ENCODE data around the gene CMSS1. TPM values are rescaled to one million over a fixed set of nuclear protein-coding genes. Genes with fewer than 3 reads are reported as not detected.

CMSS1 gene
- total RNA-seq, 2 donors from 2014 or later = 18.9 to 20.4 TPM

DNA sequence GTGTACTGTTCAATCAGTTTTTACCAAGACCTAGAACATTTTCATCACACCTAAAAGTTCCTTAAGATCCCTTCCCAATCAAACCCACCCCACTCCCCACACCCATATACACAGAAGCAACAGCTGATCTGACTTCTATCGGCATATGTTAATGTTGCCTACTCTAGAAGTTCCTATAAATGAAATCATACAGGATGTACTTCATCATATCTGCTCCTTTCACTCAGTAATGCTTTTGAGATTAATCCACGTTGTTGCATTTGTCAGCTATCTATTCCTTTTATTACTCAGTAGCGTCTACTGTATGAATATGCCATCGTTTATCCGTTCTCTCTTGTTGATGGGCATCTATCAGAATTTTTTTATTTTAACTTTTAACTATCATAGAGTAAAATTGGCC lies 310.9 kb downstream of the CMSS1 start:
- ATAC-seq = no peak
- H3K9me3 ChIP-seq (ENCODE audit: control insufficient read depth, low read length, poor library complexity, severe bottlenecking) = no peaks in the 10 kb centered on the region
- no peaks in the 10 kb centered on the region for H3K27me3 Mint-ChIP-seq
- no peak for DNase-seq
- peaks cover 4% of the 10 kb centered on the region for H3K36me3 Mint-ChIP-seq (ENCODE audit: low read depth)
- peaks cover 6% of the 10 kb centered on the region for H3K4me1 Mint-ChIP-seq
- H3K4me3 Mint-ChIP-seq = no peak overlapping the region
- no peak overlapping the region for H3K27ac Mint-ChIP-seq

DNA sequence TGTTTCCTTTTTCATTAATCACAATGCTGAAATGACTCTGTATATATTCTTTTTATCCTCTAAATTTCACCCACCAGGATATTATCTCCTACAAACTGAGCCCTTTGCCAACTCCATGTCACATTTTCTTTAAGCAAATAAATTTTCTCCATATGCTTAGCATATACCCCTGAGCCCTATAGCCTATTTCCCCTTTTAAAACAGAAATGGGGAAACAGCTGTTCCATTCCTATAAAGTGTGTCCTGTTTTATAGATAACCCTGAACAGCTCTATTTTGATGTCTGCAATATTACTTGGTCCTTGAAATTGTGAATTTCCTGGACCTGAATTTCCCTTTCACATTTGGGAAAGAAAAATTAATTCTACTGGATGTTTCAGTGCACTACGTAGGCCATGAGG lies 312.3 kb downstream of the CMSS1 start:
- H3K9me3 ChIP-seq (ENCODE audit: control insufficient read depth, low read length, poor library complexity, severe bottlenecking) = no peaks in the 10 kb centered on the region
- DNase-seq (no peak), ATAC-seq (no peak)
- Mint-ChIP-seq H3K4me1 (peaks cover 4% of the 10 kb centered on the region), H3K4me3 (no peak overlapping the region), H3K36me3 (ENCODE audit: low read depth) (peaks cover 2% of the 10 kb centered on the region), H3K27me3 (no peaks in the 10 kb centered on the region), H3K27ac (no peak overlapping the region)

DNA sequence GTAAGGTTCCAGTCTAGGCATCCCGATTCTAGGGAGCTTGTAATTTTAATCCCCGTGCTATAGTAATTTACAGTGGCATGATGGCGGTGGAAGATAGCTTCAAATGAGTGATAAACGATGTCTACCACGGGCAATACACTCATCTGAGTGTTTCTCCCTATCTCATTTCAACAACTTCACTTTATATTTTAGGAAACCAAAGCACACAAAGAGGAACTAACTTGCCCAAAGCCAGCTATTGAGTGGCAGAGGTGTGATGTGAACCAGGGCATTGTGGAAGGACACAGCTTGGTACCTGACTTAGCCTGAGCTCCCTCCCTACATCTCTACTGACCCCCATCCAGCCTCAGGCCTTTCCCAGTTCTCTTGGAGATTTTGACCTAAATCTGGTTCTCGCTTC lies 313.6 kb downstream of the CMSS1 start:
- Mint-ChIP-seq H3K27ac (no peak overlapping the region), H3K27me3 (no peaks in the 10 kb centered on the region), H3K4me1 (no peaks in the 10 kb centered on the region), H3K36me3 (ENCODE audit: low read depth) (no peaks in the 10 kb centered on the region), H3K4me3 (no peak overlapping the region)
- ATAC-seq = no peak
- H3K9me3 ChIP-seq (ENCODE audit: control insufficient read depth, low read length, poor library complexity, severe bottlenecking) = no peaks in the 10 kb centered on the region
- DNase-seq = no peak

DNA sequence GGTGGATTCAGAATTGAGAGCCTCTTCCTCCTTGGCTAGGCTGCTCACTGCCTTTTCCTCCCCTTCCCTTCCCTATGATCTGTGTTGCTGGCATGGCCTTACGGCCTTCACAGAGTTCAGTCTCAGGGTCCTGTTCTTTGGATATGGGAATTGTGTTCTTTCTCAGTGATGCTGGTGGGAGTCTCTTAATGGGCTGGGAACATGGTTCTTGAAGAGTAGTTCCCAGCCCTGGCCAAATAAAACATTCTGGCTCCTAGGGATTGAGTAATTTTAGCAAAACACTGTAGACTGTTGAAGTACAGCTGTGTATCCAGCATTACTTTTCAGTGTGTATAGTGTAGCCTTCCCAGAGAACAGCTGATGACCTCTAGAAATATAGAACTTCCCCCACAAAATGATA lies 319.3 kb downstream of the CMSS1 start:
- Mint-ChIP-seq H3K4me3 (no peak overlapping the region), H3K36me3 (ENCODE audit: low read depth) (no peaks in the 10 kb centered on the region), H3K27ac (no peak overlapping the region), H3K27me3 (no peaks in the 10 kb centered on the region), H3K4me1 (no peaks in the 10 kb centered on the region)
- DNase-seq (no peak), ATAC-seq (no peak)
- H3K9me3 ChIP-seq (ENCODE audit: control insufficient read depth, low read length, poor library complexity, severe bottlenecking) = no peaks in the 10 kb centered on the region

DNA sequence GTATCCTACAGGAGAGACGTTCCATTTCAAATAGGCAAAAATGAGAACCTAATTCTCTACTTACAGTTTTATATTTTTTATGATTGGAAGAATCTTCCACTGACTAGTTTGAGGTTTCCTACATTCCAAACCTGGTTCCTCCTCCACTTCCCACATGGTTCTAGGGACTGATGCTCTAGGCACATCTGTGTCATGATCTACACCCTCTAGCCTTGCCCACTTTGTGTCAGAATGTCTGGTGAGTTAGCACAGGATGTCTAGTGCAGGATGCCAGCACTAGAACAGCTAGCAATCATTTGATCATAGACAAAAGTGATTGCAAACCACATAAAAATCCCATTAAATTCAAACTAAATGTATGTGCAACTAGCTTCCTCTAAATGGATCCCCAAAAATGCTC lies 323.3 kb downstream of the CMSS1 start:
- H3K27ac Mint-ChIP-seq = no peak overlapping the region
- H3K27me3 Mint-ChIP-seq = no peaks in the 10 kb centered on the region
- H3K36me3 Mint-ChIP-seq (ENCODE audit: low read depth) = no peaks in the 10 kb centered on the region
- peaks cover 2% of the 10 kb centered on the region for H3K9me3 ChIP-seq (ENCODE audit: control insufficient read depth, low read length, poor library complexity, severe bottlenecking)
- H3K4me3 Mint-ChIP-seq = no peak overlapping the region
- ATAC-seq (no peak), DNase-seq (no peak)
- no peaks in the 10 kb centered on the region for H3K4me1 Mint-ChIP-seq

DNA sequence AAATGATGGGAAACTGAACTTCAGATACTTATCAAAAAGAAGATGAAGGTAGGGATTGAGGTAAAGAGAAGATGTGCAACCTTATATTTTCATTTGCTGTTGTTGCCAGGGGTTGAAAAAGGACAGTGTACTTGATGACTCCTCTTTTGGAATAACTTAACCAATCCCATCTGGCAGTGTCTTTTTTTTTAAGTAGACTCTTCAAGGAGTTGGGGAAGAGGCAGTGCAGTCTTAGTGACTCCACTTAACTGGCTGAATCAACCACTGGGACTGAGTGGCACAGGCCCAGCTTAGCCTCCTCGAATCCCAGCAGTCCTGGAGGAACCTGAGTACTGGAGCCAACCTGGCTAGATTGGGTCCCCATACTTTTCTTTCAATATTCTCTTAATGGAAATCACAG lies 323.9 kb downstream of the CMSS1 start:
- H3K27me3 Mint-ChIP-seq = no peaks in the 10 kb centered on the region
- DNase-seq (no peak), ATAC-seq (no peak)
- H3K4me3 Mint-ChIP-seq = no peak overlapping the region
- no peaks in the 10 kb centered on the region for H3K4me1 Mint-ChIP-seq
- H3K27ac Mint-ChIP-seq = no peak overlapping the region
- H3K36me3 Mint-ChIP-seq (ENCODE audit: low read depth) = no peaks in the 10 kb centered on the region
- peaks cover 2% of the 10 kb centered on the region for H3K9me3 ChIP-seq (ENCODE audit: control insufficient read depth, low read length, poor library complexity, severe bottlenecking)

DNA sequence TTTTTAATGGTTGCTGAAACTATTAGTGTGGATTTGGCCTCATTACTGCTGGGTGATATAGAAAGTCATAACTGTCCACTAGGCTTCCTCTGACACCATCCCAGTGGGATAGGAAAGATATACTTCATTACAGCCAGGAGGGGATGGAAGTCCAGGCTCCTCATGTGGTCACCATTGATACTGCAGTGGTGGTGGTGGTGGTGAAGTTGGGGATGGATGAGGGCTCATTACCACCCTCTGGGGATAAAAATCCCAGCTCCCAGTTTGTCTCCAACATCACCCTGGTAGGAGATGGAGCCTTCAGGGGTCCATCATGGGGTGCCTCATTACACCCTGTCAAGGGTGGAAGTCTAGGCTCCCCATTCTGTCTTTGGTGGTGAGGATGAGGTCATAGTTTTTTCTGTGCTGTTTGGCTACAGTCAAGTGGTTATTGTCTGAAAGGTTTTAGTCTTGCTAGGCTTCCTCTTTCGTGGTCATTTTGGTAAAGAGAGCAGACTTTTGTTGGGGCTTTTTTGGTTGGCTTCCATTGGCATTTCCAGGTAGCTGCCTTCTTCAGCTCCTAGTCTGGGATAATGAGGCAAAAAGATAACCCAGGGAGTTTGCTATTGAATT lies 326.7 kb downstream of the CMSS1 start:
- DNase-seq (no peak), ATAC-seq (no peak)
- peaks cover 4% of the 10 kb centered on the region for H3K4me1 Mint-ChIP-seq
- no peak overlapping the region for H3K27ac Mint-ChIP-seq
- no peak overlapping the region for H3K4me3 Mint-ChIP-seq
- peaks cover 4% of the 10 kb centered on the region for H3K36me3 Mint-ChIP-seq (ENCODE audit: low read depth)
- peaks cover 2% of the 10 kb centered on the region for H3K9me3 ChIP-seq (ENCODE audit: control insufficient read depth, low read length, poor library complexity, severe bottlenecking)
- no peaks in the 10 kb centered on the region for H3K27me3 Mint-ChIP-seq

DNA sequence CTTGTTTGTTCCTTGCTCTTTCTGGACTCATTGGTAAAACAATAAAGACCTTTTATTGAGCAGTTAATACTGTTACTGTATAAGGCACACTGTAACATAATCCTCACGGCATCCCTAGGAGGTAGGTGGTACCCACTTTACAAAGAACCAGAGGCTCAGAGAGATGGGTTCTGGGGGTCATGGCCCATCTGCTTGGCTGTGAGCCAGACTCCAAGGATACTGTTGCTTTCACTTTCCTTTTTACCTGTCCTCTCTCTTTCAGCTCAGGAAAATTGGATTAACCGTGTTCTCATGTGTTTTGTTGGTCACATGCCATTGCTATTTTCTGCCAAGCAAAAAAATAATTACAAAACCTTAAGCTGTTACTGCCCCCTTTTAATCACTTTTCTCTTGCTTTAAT lies 331.5 kb downstream of the CMSS1 start:
- no peaks in the 10 kb centered on the region for H3K27me3 Mint-ChIP-seq
- no peak for DNase-seq
- ATAC-seq = no peak
- H3K4me1 Mint-ChIP-seq = peaks cover 4% of the 10 kb centered on the region
- H3K36me3 Mint-ChIP-seq (ENCODE audit: low read depth) = peaks cover 14% of the 10 kb centered on the region
- no peaks in the 10 kb centered on the region for H3K9me3 ChIP-seq (ENCODE audit: control insufficient read depth, low read length, poor library complexity, severe bottlenecking)
- H3K27ac Mint-ChIP-seq = no peak overlapping the region
- no peak overlapping the region for H3K4me3 Mint-ChIP-seq

DNA sequence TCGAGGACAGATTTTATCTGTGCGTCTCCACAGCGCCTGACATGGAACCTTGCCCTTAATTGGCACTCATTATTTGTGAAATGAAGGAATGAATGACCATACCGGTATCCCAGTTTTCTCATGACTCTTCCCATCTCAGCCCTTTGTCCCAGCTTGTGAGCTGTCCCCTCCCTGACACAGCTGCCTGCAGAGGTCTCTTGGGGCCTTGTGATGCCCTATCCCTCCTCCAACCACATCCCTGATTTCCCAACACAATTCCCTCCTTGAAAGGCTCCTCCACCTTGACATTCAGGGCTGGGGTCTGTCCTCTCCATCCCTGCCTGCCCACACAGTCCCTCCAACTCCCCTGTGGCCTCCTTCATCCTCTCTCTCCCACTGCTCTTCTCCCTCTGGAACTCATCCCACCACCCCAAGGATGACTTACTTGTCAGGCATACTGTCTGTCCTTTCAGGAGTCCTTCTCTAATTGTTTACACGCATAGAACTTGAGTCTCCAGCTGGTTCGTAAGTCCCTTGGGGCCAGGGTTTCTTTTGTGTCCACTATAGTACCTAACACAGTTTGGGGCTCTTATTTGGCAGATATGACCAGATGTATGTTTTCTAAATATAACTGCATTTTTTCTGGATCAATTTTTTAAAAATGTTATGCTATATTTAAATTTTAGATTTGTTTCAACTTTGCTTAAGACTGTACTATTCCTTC lies 332.2 kb downstream of the CMSS1 start:
- H3K4me1 Mint-ChIP-seq = peaks cover 4% of the 10 kb centered on the region
- DNase-seq (no peak), ATAC-seq (no peak)
- H3K27ac Mint-ChIP-seq = no peak overlapping the region
- no peak overlapping the region for H3K4me3 Mint-ChIP-seq
- H3K27me3 Mint-ChIP-seq = no peaks in the 10 kb centered on the region
- H3K9me3 ChIP-seq (ENCODE audit: control insufficient read depth, low read length, poor library complexity, severe bottlenecking) = no peaks in the 10 kb centered on the region
- peaks cover 14% of the 10 kb centered on the region for H3K36me3 Mint-ChIP-seq (ENCODE audit: low read depth)

DNA sequence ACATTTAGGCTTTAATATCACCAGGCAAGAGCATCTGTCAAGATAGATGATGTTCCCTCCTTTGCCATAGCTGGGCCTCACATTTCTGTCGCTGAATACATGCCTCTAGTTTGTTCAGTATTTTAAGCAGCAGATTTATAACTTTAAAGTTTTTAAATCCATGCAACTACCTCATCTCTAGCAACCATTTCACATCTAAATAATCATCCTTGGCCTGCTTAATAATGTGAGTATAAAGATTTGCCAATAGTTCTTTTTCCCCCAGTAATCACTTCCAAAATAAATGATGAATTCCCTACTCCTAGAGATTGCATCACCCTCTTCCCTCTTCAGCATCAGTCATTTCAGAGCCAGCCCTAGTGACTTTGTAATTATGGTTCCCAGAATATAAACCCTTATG lies 332.8 kb downstream of the CMSS1 start:
- peaks cover 4% of the 10 kb centered on the region for H3K4me1 Mint-ChIP-seq
- H3K27ac Mint-ChIP-seq = no peak overlapping the region
- no peak for DNase-seq
- H3K4me3 Mint-ChIP-seq = no peak overlapping the region
- no peaks in the 10 kb centered on the region for H3K27me3 Mint-ChIP-seq
- peaks cover 14% of the 10 kb centered on the region for H3K36me3 Mint-ChIP-seq (ENCODE audit: low read depth)
- no peaks in the 10 kb centered on the region for H3K9me3 ChIP-seq (ENCODE audit: control insufficient read depth, low read length, poor library complexity, severe bottlenecking)
- ATAC-seq = no peak

DNA sequence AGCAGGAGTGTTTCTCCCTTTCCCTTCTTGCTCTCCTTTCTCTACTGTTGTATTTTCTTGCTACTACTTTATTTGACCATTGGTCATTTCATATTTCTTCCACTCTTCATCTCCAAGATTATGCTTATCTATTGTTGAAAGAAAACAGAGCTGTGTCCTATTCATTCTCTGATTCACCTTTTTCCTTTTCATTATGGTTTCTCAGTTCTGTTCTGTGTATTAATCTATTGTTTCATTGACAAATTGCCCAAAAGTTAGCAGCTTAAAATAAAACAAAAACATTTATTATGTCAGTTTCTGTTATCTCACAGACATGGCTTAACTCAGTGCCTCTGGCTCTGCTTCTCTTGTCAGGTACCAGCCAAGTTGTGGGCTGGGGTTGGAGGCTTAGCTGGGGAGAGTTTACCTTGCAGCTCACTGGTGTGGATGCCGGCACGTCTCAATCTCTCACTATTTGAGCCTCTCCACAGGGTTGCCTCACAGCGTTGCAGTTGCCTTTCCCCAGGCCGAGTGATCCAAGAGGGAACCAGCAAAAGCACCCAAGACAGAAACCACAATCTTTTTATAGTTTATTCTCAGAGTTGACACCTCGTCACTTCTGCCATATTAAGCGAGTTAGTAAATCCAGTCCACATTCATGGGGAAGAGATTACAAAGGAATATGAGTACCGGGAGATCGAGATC lies 333.5 kb downstream of the CMSS1 start:
- ATAC-seq = no peak
- DNase-seq = no peak
- Mint-ChIP-seq H3K4me3 (no peak overlapping the region), H3K4me1 (peaks cover 4% of the 10 kb centered on the region), H3K27me3 (no peaks in the 10 kb centered on the region), H3K36me3 (ENCODE audit: low read depth) (peaks cover 14% of the 10 kb centered on the region), H3K27ac (no peak overlapping the region)
- no peaks in the 10 kb centered on the region for H3K9me3 ChIP-seq (ENCODE audit: control insufficient read depth, low read length, poor library complexity, severe bottlenecking)

DNA sequence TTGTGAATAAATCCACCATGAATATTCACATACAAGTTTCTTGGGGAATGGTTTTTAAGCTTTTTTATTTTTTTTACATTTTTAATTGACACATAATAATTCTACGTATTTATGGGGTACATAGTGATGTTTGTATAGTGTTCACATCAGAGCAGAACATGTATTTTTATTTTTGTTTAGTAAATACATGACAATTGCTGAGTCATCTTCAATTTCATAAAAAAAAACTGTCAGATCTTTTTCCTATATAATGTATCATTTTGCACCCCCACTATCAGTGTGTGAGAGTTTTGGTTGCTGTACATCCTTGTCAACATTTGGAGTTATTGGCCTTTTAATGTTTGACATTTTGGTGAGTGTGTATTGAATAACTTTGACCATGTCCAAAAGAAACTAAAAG lies 336.5 kb downstream of the CMSS1 start:
- no peak overlapping the region for H3K27ac Mint-ChIP-seq
- H3K36me3 Mint-ChIP-seq (ENCODE audit: low read depth) = peaks cover 14% of the 10 kb centered on the region
- H3K27me3 Mint-ChIP-seq = no peaks in the 10 kb centered on the region
- H3K4me1 Mint-ChIP-seq = no peaks in the 10 kb centered on the region
- DNase-seq (no peak), ATAC-seq (no peak)
- no peaks in the 10 kb centered on the region for H3K9me3 ChIP-seq (ENCODE audit: control insufficient read depth, low read length, poor library complexity, severe bottlenecking)
- H3K4me3 Mint-ChIP-seq = no peak overlapping the region

DNA sequence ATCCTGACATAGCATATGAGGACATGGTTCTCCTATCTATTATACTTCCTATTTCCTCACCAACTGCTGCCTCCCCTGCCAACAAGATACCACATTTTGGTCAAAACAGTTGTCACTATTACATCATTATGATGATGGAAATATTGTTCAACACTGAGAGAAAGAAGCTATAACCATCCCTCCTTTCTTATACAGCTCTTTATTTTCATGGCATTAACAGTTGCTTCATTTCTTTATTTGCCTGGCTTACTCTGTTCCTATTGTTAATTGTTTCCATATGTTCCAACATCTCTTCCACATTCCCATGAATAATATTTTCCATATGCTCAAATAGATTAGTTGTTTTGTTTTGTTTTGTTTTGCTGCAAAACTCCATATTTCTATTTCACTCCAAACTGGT lies 337.5 kb downstream of the CMSS1 start:
- no peak overlapping the region for H3K4me3 Mint-ChIP-seq
- no peaks in the 10 kb centered on the region for H3K4me1 Mint-ChIP-seq
- DNase-seq (no peak), ATAC-seq (no peak)
- no peaks in the 10 kb centered on the region for H3K27me3 Mint-ChIP-seq
- H3K36me3 Mint-ChIP-seq (ENCODE audit: low read depth) = peaks cover 12% of the 10 kb centered on the region
- no peaks in the 10 kb centered on the region for H3K9me3 ChIP-seq (ENCODE audit: control insufficient read depth, low read length, poor library complexity, severe bottlenecking)
- H3K27ac Mint-ChIP-seq = no peak overlapping the region

DNA sequence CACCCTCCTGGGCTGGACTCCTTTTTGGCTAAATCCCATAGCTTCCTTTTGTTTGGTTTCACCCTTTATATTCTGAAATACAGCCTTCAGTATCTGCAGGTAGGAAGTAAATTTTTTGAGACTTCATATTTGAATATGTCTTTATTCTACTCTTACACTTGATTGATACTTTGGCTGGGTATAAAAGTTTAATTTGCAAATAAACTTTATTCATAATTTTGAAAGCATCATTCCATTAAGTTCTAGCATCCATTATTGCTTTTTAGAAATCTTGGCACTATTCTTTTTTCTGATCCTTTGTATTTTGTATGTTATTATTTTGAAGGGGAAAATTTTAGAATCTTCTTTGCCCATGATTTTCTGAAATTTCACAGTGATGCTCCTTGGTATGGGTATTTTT lies 337.9 kb downstream of the CMSS1 start:
- ATAC-seq (no peak), DNase-seq (no peak)
- Mint-ChIP-seq H3K27ac (no peak overlapping the region), H3K4me3 (no peak overlapping the region), H3K36me3 (ENCODE audit: low read depth) (peaks cover 11% of the 10 kb centered on the region), H3K27me3 (no peaks in the 10 kb centered on the region), H3K4me1 (no peaks in the 10 kb centered on the region)
- H3K9me3 ChIP-seq (ENCODE audit: control insufficient read depth, low read length, poor library complexity, severe bottlenecking) = no peaks in the 10 kb centered on the region
